HepG2 (cell line): Measurements from ENCODE around the gene VPS54. TPM values are rescaled to one million over a fixed set of nuclear protein-coding genes. Genes with fewer than 3 reads are reported as not detected.

Experiments used
- ATAC-seq: fragments of 200-7000 bp; cut with Tn5 transposase; 3 replicates; pipeline ENCODE4 v1.9.1; 2020; ENCODE audit warnings: mild to moderate bottlenecking, moderate library complexity
- BruUV-seq: library from RNA; stranded (reverse); fragments of 400-500 nt; replicated peaks from 2 replicates; lab custom pipeline; 2021; lab: Mats Ljungman, UMichigan
- CTCF ChIA-PET: fragments of 300-600 bp; formaldehyde crosslinking; extraction: SDS; loops from one replicate; lab custom pipeline; 2021; ENCODE audit warnings: low total read pairs, inconsistent platforms, low intra/inter-chr PET ratio; lab: Yijun Ruan, JAX
- POLR2A ChIA-PET: fragments of 350-600 bp; sonication (Branson Sonifier 250); formaldehyde crosslinking; loops from one replicate; lab custom pipeline; 2020; ENCODE audit warnings: antibody characterized with exemption, inconsistent platforms; lab: Yijun Ruan, JAX
- DNase-seq: peaks from one replicate; pipeline ENCODE4 v3.0.0-alpha.2; 2015; ENCODE audit warnings: low spot score
- FAIRE-seq: peaks from 3 replicates; lab custom pipeline; 2011; peaks lifted over from hg19 to GRCh38; lab: Jason Lieb, UNC
- H2AFZ ChIP-seq: one replicate; pipeline ENCODE4 v1.6.1; 2011; ENCODE audit warnings: low read length, inconsistent platforms
- H3K27ac ChIP-seq: fragments of 300-600 bp; 3 replicates; pipeline ENCODE4 v1.8.0; 2011; ENCODE audit warnings: mixed run types, mild to moderate bottlenecking, mixed read lengths, low read length, inconsistent platforms; ENCODE audit not compliant: insufficient read depth; ENCODE audit errors: extremely low read length
- H3K27me3 ChIP-seq, 2 experiments: fragments of 200-600 bp in 1 of 2; 2 replicates in 1 of 2; 3 replicates in 1 of 2; pipeline versions ENCODE4 v1.6.0 to v1.8.0; 2011; ENCODE audit warnings: low read length in 2 of 2, mild to moderate bottlenecking in 2 of 2, moderate library complexity in 2 of 2, inconsistent platforms in 1 of 2; ENCODE audit not compliant: insufficient read depth in 2 of 2, control insufficient read depth in 1 of 2
- H3K36me3 ChIP-seq, 2 experiments: fragments of 200-600 bp in 1 of 2; replicated peaks in 1 of 2; 2 replicates in 1 of 2; 3 replicates in 1 of 2; pipeline versions ENCODE4 v1.5.1 to v1.8.0; 2011; ENCODE audit warnings: low read length in 2 of 2, inconsistent platforms in 1 of 2; ENCODE audit not compliant: insufficient read depth in 2 of 2, control insufficient read depth in 1 of 2
- H3K4me1 ChIP-seq: 2 replicates; pipeline ENCODE4 v1.5.1; 2012; ENCODE audit warnings: low read length, inconsistent platforms; ENCODE audit not compliant: insufficient read depth
- H3K4me2 ChIP-seq: 2 replicates; pipeline ENCODE4 v1.6.0; 2011; ENCODE audit warnings: low read depth, low read length, inconsistent platforms
- H3K4me3 ChIP-seq, 3 experiments: fragments of 200-600 bp in 1 of 3; sonication (generic), shearing (Covaris generic) in 1 of 3; replicated peaks in 1 of 3; 2 replicates each; pipeline ENCODE4 v1.5.1; 2011 to 2016; ENCODE audit warnings: low read length in 3 of 3, inconsistent platforms in 2 of 3, low read depth in 2 of 3, mild to moderate bottlenecking in 2 of 3, control low read depth in 1 of 3, mixed read lengths in 1 of 3; ENCODE audit not compliant: insufficient read depth in 1 of 3
- H3K79me2 ChIP-seq: one replicate; pipeline ENCODE4 v1.6.1; 2011; ENCODE audit warnings: low read length, inconsistent platforms; ENCODE audit not compliant: insufficient read depth
- H3K9ac ChIP-seq: 2 replicates; pipeline ENCODE4 v1.6.0; 2011; ENCODE audit warnings: mild to moderate bottlenecking, low read depth, low read length, inconsistent platforms; ENCODE audit not compliant: insufficient read depth
- H3K9me3 ChIP-seq: 2 replicates; pipeline ENCODE4 v1.5.1; 2012; ENCODE audit warnings: mild to moderate bottlenecking, low read length
- H4K20me1 ChIP-seq: 2 replicates; pipeline ENCODE4 v1.6.0; 2011; ENCODE audit warnings: inconsistent platforms, mild to moderate bottlenecking, low read length, moderate library complexity; ENCODE audit not compliant: insufficient read depth
- ARID2 ChIP-seq: sonication (generic); formaldehyde crosslinking; IDR thresholded peaks from 2 replicates; pipeline ENCODE4 v1.8.1; 2022; ENCODE audit warnings: mild to moderate bottlenecking, missing genetic modification reagents, borderline replicate concordance
- ERF ChIP-seq: IDR thresholded peaks from 2 replicates; pipeline ENCODE4 v1.6.1; 2018; ENCODE audit warnings: missing biosample characterization, missing genetic modification reagents
- RARA ChIP-seq: IDR thresholded peaks from 2 replicates; pipeline ENCODE4 v1.6.1; 2016; ENCODE audit warnings: missing genetic modification reagents, missing compliant biosample characterization
- RBM22 ChIP-seq: fragments of 200-400 bp; formaldehyde crosslinking; optimal IDR thresholded peaks from 2 replicates; pipeline ENCODE3; 2017; ENCODE audit warnings: mild to moderate bottlenecking, low read length, moderate library complexity
- SMARCE1 ChIP-seq: fragments of 450-650 bp; IDR thresholded peaks from 2 replicates; pipeline ENCODE4 v1.6.1; 2017; ENCODE audit warnings: borderline replicate concordance
- SP5 ChIP-seq: IDR thresholded peaks from 2 replicates; pipeline ENCODE4 v1.6.1; 2016; ENCODE audit warnings: low read depth, borderline replicate concordance
- THRA ChIP-seq: sonication (generic); formaldehyde crosslinking; IDR thresholded peaks from 2 replicates; pipeline ENCODE4 v1.4.0; 2020; ENCODE audit warnings: missing genetic modification reagents, borderline replicate concordance
- ZEB1 ChIP-seq: IDR thresholded peaks from 2 replicates; pipeline ENCODE4 v1.6.1; 2012; ENCODE audit warnings: mild to moderate bottlenecking, low read depth, inconsistent platforms; ENCODE audit not compliant: insufficient replicate concordance
- ZMAT3 ChIP-seq: sonication (generic); formaldehyde crosslinking; conservative IDR thresholded peaks from 2 replicates; pipeline ENCODE4 v1.7.0; 2021; ENCODE audit warnings: missing genetic modification reagents
- ZNF333 ChIP-seq: sonication (generic); formaldehyde crosslinking; IDR thresholded peaks from 2 replicates; pipeline ENCODE4 v1.4.0; 2020; ENCODE audit warnings: mild to moderate bottlenecking, missing genetic modification reagents, borderline replicate concordance
- WGBS: methylation state at CpG from one replicate; pipeline ENCODE4 v1.1.6; 2017; ENCODE audit warnings: low lambda C conversion rate; 5-methylcytosine and 5-hydroxymethylcytosine counted together
- in situ Hi-C: cut with HindIII; loops from 2 replicates; pipeline ENCODE4 v1.10.0; 2017; ENCODE audit warnings: low pct_unique_long_range_greater_than_20kb; ENCODE audit not compliant: extremely low pct_ligation_motif_present
- intact Hi-C: fragments of 100-400 bp; cut with micrococcal nuclease; formaldehyde crosslinking; loops from one replicate; pipeline ENCODE4 v1.10.0; 2022; ENCODE audit not compliant: unreplicated experiment
- polyA plus RNA-seq, 8 experiments: library from polyadenylated mRNA; depleted of rRNA in 3 of 8; stranded (reverse) in 7 of 8; unstranded in 1 of 8; fragments of >200 nt; fragmentation: Illumina TruSeq in 4 of 8; extraction: Trizol in 4 of 8; gene quantifications; 2 replicates each; pipeline versions ENCODE4 v1.2.1 to v1.2.3, GENCODE V29; 2011 to 2016; ENCODE audit warnings: low read depth in 4 of 8, missing spikeins in 1 of 8, mixed read lengths in 1 of 8; ENCODE audit not compliant: insufficient read depth in 1 of 8
- total RNA-seq, 5 experiments: library from RNA; depleted of rRNA; stranded (reverse); fragments of >200 nt; fragmentation: Illumina TruSeq; extraction: Trizol; gene quantifications; 2 replicates each; pipeline ENCODE4 v1.2.3, GENCODE V29; 2016; ENCODE audit warnings: low read depth in 1 of 5
- TF ChIP-seq, protein P1 (sequence below): sonication (generic); formaldehyde crosslinking; IDR thresholded peaks from 2 replicates; pipeline ENCODE4 v1.9.0; 2021; ENCODE audit warnings: missing genetic modification reagents, mild to moderate bottlenecking, borderline replicate concordance
- TF ChIP-seq, protein P2 (sequence below): IDR thresholded peaks from 2 replicates; pipeline ENCODE4 v1.6.1; 2016; ENCODE audit warnings: mild to moderate bottlenecking

Gene VPS54
- total and polyA plus RNA-seq, 2 of the 13 experiments (the other 11 are each of a cell fraction or from before 2014, with no cell fraction given), result 64.7 to 77.5 TPM

GRCh38 chr2:63983986-63984605 is 35.1 kb downstream of the VPS54 start (continued):
- TF ChIP-seq ZMAT3, result peak; percentile 70; the same call in 1 of the 2 replicates
- TF ChIP-seq RBM22, result no peak
- TF ChIP-seq ERF (CRISPR knock-in tag), result peak; percentile 91
- TF ChIP-seq SP5 (CRISPR knock-in tag), result peak; percentile 85
- TF ChIP-seq RARA (CRISPR knock-in tag), result peak; percentile 98
- peak; percentile 77; the same call in 1 of the 2 replicates for TF ChIP-seq SMARCE1
- TF ChIP-seq, protein P1, sequence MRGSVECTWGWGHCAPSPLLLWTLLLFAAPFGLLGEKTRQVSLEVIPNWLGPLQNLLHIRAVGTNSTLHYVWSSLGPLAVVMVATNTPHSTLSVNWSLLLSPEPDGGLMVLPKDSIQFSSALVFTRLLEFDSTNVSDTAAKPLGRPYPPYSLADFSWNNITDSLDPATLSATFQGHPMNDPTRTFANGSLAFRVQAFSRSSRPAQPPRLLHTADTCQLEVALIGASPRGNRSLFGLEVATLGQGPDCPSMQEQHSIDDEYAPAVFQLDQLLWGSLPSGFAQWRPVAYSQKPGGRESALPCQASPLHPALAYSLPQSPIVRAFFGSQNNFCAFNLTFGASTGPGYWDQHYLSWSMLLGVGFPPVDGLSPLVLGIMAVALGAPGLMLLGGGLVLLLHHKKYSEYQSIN (CRISPR knock-in tag), result no peak
- TF ChIP-seq ZEB1, result no peak
- peak; percentile 96 for TF ChIP-seq THRA (CRISPR knock-in tag)

DNA sequence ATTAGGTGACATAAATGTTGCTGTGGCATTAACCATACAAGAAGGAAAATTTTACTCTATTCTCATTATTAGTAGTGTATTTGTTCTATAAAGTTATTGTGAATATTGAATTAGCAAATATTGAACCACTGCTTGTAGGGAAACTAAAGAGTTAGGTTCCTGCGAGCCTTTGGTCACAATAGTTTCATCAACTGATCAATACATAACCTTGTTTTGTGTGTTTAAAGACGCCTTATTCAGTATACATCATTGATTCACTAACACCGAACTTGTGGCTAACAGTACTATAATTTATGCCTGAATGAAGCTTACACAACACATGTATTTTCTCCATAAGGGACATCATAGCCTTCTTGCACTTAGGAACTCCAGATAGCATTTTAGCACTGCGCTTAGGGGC is 36.9 kb downstream of the VPS54 start:
- no peaks in the 10 kb centered on the region for H3K27me3 ChIP-seq
- H3K9ac ChIP-seq, result peak overlapping the region; percentile 9; the same call in 1 of the 2 replicates
- H3K36me3 ChIP-seq, result peaks cover 8 to 54% of the 10 kb centered on the region in 2 experiments
- POLR2A ChIA-PET, result interaction anchor here (1.4 to 1.9 kb wide), 3 partner anchors 9 to 42 kb away, joined by 5 to 11 read pairs (median 8); no protein-coding TSS in a partner anchor
- H4K20me1 ChIP-seq, result no peaks in the 10 kb centered on the region
- BruUV-seq, result no TSS peak
- no peak overlapping the region for H3K4me3 ChIP-seq
- peak overlapping the region; percentile 2; the same call in 1 of the 2 replicates for H3K4me2 ChIP-seq
- H3K4me1 ChIP-seq, result peaks cover 72% of the 10 kb centered on the region
- intact Hi-C loops, result loop anchor here (5.0 kb wide), 1 partner anchor 40 kb away; no protein-coding TSS in a partner anchor
- ATAC-seq, result no peak
- in situ Hi-C loops, result no loop called here
- CTCF ChIA-PET, result no interaction called here
- peak overlapping the region; percentile 62 for H3K27ac ChIP-seq
- FAIRE-seq, result no peak
- H2AFZ ChIP-seq, result no peak overlapping the region
- peaks cover 50% of the 10 kb centered on the region for H3K79me2 ChIP-seq
- 51% methylated on average over 4 of the region's 4 CpGs for WGBS
- DNase-seq, result no peak
- no peaks in the 10 kb centered on the region for H3K9me3 ChIP-seq
- TF ChIP-seq, protein P2, sequence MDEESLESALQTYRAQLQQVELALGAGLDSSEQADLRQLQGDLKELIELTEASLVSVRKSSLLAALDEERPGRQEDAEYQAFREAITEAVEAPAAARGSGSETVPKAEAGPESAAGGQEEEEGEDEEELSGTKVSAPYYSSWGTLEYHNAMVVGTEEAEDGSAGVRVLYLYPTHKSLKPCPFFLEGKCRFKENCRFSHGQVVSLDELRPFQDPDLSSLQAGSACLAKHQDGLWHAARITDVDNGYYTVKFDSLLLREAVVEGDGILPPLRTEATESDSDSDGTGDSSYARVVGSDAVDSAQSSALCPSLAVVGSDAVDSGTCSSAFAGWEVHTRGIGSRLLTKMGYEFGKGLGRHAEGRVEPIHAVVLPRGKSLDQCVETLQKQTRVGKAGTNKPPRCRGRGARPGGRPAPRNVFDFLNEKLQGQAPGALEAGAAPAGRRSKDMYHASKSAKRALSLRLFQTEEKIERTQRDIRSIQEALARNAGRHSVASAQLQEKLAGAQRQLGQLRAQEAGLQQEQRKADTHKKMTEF (CRISPR knock-in tag), result no peak
- TF ChIP-seq ARID2 (peak; percentile 40; the same call in 1 of the 2 replicates), ZNF333 (CRISPR knock-in tag) (no peak)
